Measurements from ENCODE around the gene MYB. TPM values are rescaled to one million over a fixed set of nuclear protein-coding genes. Genes with fewer than 3 reads are reported as not detected.
A peak's percentile ranks its signal among the peaks of the same experiment; 100 is the strongest.

MYB gene
- total and polyA plus RNA-seq, 2 of the 8 experiments (the other 6 are each of a cell fraction or from before 2014, with no cell fraction given): 4.0 to 7.6 TPM

DNA sequence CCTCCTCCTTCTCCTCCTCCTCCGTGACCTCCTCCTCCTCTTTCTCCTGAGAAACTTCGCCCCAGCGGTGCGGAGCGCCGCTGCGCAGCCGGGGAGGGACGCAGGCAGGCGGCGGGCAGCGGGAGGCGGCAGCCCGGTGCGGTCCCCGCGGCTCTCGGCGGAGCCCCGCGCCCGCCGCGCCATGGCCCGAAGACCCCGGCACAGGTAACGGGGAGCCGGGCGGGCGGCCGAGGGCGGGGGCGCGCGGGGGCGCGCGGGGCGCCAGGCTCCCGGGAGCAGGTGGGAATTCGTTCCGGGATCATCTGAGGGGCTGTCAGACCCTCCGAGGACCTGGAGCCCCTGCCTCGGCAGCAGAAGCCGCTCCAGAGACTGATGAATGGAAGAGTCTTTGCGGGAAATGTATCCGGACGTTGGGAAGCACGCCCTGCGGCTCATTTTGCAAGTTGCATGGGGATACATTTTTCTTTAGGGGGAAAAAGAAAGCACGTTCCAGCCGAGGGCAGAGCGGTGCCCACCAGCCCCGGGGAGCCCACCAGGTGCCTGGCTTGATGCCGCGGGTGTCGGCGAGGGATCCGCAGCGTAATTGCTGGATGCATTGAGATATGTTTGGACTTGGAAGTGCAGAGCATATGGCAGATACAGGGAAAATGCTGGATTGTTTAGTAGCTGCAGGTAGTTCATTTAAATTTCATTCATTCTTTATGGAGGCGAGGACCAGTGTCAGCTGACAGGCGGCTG lies 394 bp downstream of the MYB start:
- Histone ChIP-seq H3K36me3 (ENCODE audit: control insufficient read depth in 2 of 4, insufficient read depth in 4 of 4, low read length in 3 of 4) (peaks cover 0 to 9% (median 4%) of the 10 kb centered on the region in 4 experiments; a peak in 3 of 8 replicates), H4K20me1 (replicated peaks in 1 of 2; ENCODE audit: control insufficient read depth in 1 of 2, insufficient read depth in 2 of 2, low read length in 2 of 2) (peaks cover 0 to 1% of the 10 kb centered on the region in 2 experiments), H2BK12ac (ENCODE audit: low read depth, low read length) (no peak overlapping the region), H3K9me3 (ENCODE audit: insufficient read depth in 2 of 2, low read depth in 1 of 2, low read length in 1 of 2) (no peaks in the 10 kb centered on the region), H3K23me2 (ENCODE audit: low read depth, low read length) (peaks cover 26% of the 10 kb centered on the region), H3K4me1 (replicated peaks in 1 of 4; ENCODE audit: control insufficient read depth in 3 of 4, insufficient read depth in 4 of 4, low read length in 3 of 4) (peaks cover 0 to 7% (median 2%) of the 10 kb centered on the region in 4 experiments; a peak in 2 of 7 replicates), H3K14ac (ENCODE audit: insufficient read length) (no peak overlapping the region), H4K91ac (replicated peaks; ENCODE audit: insufficient read length, low read length) (no peak overlapping the region), H2BK15ac (ENCODE audit: low read length) (no peak overlapping the region), H2BK20ac (ENCODE audit: low read length) (no peak overlapping the region), H4K8ac (ENCODE audit: extremely low read depth, insufficient read depth, low read length) (peak overlapping the region; percentile 80), H4K5ac (ENCODE audit: insufficient read length, low read depth, low read length) (peak overlapping the region; percentile 78), H3K27ac (ENCODE audit: low read depth, low read length) (no peak overlapping the region), H3K9ac (replicated peaks in 1 of 4; ENCODE audit: extremely low read depth in 1 of 4, low read depth in 3 of 4, low read length in 3 of 4) (peak overlapping the region; percentile 36 to 79 (median 54); a peak in 6 of 7 replicates), H3K4me2 (ENCODE audit: insufficient read depth in 1 of 2, low read depth in 2 of 2, low read length in 2 of 2) (peak overlapping the region; percentile 89 to 93), H3K23ac (ENCODE audit: insufficient read length) (no peak overlapping the region), H3K56ac (replicated peaks; ENCODE audit: insufficient read length, low read depth, low read length) (no peak overlapping the region), H2BK5ac (ENCODE audit: low read depth, low read length) (no peak overlapping the region), H2AK5ac (ENCODE audit: low read depth, low read length) (no peak overlapping the region), H3K18ac (ENCODE audit: extremely low read depth, low read length) (peak overlapping the region; percentile 72; the same call in 1 of the 2 replicates), H3K4ac (replicated peaks; ENCODE audit: insufficient read length, low read depth, low read length) (no peak overlapping the region), H3K27me3 (replicated peaks in 1 of 4; ENCODE audit: control insufficient read depth in 3 of 4, extremely low read depth in 1 of 4, insufficient read depth in 3 of 4, low read length in 3 of 4) (peaks cover 0 to 26% (median 18%) of the 10 kb centered on the region in 4 experiments; a peak in 6 of 7 replicates), H3K4me3 (ENCODE audit: extremely low read depth in 1 of 4, insufficient read depth in 2 of 4, low read depth in 3 of 4, low read length in 4 of 4) (peak overlapping the region; percentile 62 to 86 (median 76)), H3K79me2 (ENCODE audit: control insufficient read depth in 1 of 2, insufficient read depth in 2 of 2, low read length in 2 of 2) (peaks cover 0 to 16% of the 10 kb centered on the region in 2 experiments; a peak in 2 of 4 replicates), H2AFZ (ENCODE audit: low read length) (0 out of 2 replicates have a peak overlapping the region, but pooled peaks have one; percentile 13), H2BK120ac (replicated peaks; ENCODE audit: low read depth, low read length) (no peak overlapping the region), H3K79me1 (ENCODE audit: low read depth, low read length) (peaks cover 2% of the 10 kb centered on the region; the same call in 1 of the 2 replicates)
- POLR2A ChIA-PET (ENCODE audit: partially characterized antibody): interaction anchor here (0.8 to 3.0 kb wide), 9 partner anchors 11 to 90 kb away, joined by 3 to 10 read pairs (median 4); no protein-coding TSS in a partner anchor
- 2% methylated on average over 24 of the region's 62 CpGs; no CpG with 5 or more reads in 1 of the 2 experiments for WGBS, 2 experiments (ENCODE audit: extremely low coverage in 1 of 2, insufficient coverage in 1 of 2, insufficient read length in 1 of 2, insufficient replicate concordance in 2 of 2, low coverage in 1 of 2, low lambda C conversion rate in 2 of 2, missing lambda C conversion rate in 1 of 2)
- CTCF ChIA-PET (ENCODE audit: partially characterized antibody): interaction anchor here (1.1 to 2.0 kb wide), 3 partner anchors 19 to 37 kb away, joined by 4 to 6 read pairs (median 5); no protein-coding TSS in a partner anchor
- FAIRE-seq (no peak), DNase-seq (ENCODE audit: low read depth in 1 of 2, low spot score in 2 of 2) (no peak)
- TF ChIP-seq RNF2 (IDR thresholded peaks at IDR 0.05; ENCODE audit: borderline replicate concordance, low read depth, low read length, missing control alignments, poor library complexity, severe bottlenecking): peak; percentile 20
- TF ChIP-seq CREB1 (IDR thresholded peaks at IDR 0.05): no peak
- TF ChIP-seq SIN3A (conservative IDR thresholded peaks at IDR 0.05 in 1 of 2, IDR thresholded peaks at IDR 0.05 in 1 of 2; ENCODE audit: low read depth in 1 of 2, low read length in 2 of 2): peak in 1 of 2 experiments; percentile 43; a peak in 1 of 4 replicates
- TF ChIP-seq BCL11A (IDR thresholded peaks at IDR 0.05; ENCODE audit: low read depth in 2 of 2, low read length in 2 of 2): no peak
- peak in 1 of 3 experiments; percentile 1; a peak in 1 of 4 replicates for TF ChIP-seq CTCF (IDR thresholded peaks at IDR 0.05; ENCODE audit: control extremely low read depth in 1 of 3, insufficient read depth in 1 of 3, low read depth in 1 of 3, low read length in 3 of 3)
- no peak for TF ChIP-seq ZNF274 (IDR thresholded peaks at IDR 0.05; ENCODE audit: borderline replicate concordance, extremely low read depth, low read length)
- peak; percentile 42 for TF ChIP-seq KDM4A (IDR thresholded peaks at IDR 0.05; ENCODE audit: low read depth, low read length, severe bottlenecking)

Data from H1 (cell line).